HG03342 (cell line): Measurements from ENCODE around the gene CUL9.

ENCODE experiments used
- ATAC-seq: cut with Tn5 transposase; IDR thresholded peaks from one replicate; pipeline ENCODE4 v1.9.1; 2021; ENCODE audit warnings: mild to moderate bottlenecking, moderate library complexity; ENCODE audit not compliant: unreplicated experiment

Gene CUL9

DNA sequence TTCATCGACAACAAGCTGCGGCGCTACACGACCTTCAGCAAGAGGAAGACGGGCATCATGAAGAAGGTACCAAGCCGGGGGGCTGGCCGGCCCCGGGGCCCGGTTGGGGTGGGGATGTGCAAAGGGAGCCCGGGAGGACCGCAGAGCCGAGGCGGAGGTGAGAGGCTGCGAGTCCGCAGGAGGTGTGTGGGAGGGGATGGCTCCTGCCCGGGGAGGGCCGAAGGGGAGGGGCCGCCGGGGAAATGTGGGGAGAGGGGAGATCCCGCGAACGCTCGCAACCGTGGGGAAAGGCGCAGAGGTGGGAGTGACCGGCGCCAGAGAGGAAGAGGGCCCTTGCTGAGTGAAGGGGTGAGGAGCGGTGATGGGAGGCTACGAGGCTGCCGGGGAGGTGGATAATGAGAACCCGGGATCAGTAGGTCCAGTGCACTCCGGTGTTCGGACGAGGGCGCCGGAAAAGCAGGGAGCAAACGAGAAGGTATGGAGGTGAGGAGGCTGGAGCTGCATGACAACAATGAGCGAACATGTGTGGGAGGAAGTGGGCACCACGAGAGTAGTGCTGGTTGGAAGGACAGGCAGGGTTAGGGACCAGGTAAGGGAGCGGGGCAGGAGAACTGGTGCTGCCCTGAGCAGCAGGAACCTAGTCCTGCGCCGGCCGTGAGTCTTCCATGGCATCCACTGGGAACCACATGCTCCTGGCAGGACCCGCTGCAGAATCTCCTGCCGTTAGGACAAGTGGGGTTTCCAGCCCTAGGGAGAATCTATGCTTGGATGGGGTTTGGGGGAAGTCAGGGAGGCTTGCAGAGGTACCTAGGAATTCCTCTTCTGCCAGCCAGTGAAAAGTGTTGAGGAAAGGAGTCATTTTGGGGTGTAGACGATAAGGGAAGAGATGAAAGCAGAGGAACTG lies 9.6 kb upstream of the CUL9 start:
- no peak for ATAC-seq

DNA sequence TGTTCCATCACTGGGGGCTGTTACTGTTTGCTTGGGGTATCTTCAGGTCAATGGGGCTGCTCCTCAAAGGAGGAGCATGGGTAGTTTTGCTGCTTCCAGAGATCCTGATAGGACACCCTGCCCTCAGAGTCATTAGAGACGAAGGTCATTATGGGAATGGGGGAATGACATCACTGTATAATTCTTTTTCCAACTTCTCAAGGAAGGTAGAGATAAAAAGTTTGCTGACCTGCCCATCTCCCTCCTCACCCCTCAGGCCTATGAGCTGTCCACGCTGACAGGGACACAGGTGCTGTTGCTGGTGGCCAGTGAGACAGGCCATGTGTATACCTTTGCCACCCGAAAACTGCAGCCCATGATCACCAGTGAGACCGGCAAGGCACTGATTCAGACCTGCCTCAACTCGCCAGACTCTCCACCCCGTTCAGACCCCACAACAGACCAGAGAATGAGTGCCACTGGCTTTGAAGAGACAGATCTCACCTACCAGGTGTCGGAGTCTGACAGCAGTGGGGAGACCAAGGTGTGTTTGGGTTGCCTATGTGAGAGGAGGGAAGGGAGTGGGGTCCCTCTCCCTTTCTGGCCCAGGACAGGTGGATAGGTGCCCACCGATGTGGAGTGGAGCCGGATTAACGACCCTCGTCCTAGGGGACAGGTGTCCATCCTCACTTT lies 8.3 kb upstream of the CUL9 start:
- ATAC-seq, result no peak

DNA sequence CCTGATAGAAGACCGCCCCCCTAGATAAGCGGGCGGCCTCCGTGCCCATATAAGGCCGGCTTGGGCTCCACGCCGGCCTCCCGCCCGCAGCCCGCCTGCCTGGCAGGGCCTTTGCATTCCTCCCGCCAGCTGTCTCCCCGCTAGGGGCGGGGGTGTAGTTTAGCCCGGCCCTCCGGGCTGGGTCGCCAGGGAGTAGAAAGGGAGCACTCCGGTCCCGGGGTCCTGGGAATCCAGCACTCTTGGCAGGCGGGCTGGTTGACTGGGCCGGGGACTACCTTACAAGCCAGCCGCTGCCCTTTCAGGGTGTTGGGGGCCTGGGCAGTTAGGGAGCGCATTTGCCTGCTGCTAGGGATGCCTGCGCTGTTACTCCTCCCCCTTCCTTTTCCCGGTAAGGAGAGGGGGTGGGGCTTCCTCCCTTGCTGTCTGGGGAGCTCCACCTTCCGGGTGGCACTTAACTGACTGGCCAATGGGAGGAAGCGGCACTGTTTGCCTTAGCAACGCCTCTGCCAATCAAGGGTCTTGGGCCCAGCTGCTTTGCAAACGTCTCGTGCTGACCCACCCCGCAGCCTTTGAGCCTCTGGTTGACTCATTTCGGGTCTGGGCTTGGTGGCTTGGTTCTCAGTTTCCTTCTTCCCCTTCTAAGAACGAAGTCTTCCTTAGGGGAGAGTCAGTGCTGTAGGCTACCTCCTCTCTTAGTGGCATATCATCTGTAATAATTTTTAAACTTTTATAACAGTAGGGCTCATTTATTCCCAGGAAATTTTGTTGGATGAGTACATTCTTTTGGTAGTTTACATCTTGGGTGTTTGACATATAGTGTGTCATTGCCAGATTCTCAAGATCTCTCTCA lies 7.5 kb upstream of the CUL9 start:
- peak; percentile 67 for ATAC-seq

DNA sequence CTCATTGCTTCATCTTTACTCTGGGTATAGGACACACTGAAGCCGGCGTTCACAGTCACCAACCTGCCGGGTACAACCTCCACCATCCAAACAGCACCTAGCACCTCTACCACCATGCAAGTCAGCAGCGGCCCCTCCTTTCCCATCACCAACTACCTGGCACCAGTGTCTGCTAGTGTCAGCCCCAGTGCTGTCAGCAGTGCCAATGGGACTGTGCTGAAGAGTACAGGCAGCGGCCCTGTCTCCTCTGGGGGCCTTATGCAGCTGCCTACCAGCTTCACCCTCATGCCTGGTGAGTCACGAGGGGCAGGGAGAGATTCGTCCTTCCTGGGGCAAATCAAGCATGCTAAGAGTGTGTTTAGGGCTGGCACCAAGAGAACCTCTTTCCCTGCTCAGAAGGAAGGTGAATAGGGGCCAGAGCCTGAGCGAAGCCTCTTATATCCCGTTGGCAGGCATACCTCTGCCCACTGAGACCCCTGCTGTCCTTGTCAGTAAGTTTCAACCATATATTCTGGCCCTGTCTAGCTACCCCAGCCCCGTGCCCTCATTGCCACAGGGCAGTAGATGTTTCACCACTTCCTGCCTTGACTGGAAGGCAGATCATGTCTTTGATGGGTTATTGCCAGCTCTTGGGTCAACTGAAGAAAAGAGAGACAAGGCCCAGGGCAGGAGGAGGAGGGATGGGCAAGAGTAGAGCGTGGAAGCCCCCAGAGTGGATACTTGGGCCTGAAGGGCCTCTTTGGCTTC lies 6.1 kb upstream of the CUL9 start:
- ATAC-seq, result no peak

DNA sequence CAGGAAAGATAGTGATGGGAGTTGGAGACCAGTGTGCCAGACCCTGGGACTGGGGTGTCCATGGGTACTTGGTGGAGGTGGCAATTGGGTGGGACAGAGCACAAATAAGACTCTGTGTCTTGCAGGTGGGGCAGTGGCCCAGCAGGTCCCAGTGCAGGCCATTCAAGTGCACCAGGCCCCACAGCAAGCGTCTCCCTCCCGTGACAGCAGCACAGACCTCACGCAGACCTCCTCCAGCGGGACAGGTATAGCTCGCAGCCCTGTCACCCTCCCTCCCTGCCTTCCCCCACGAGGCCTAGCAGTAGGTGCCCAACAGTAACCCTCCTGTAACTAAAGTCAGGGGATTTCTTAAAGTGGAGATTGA lies 5.6 kb upstream of the CUL9 start:
- no peak for ATAC-seq

DNA sequence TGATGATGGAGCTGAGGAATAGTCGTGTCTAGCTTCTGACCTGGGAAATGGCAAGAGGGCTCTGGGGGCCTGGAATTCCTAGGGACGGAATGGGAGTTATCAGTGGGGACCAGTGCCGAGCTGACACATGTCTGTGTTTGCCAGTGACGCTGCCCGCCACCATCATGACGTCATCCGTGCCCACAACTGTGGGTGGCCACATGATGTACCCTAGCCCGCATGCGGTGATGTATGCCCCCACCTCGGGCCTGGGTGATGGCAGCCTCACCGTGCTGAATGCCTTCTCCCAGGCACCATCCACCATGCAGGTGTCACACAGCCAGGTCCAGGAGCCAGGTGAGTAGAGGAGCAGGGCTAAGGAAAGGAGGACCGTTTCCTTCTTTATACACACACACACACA lies 3.8 kb upstream of the CUL9 start:
- no peak for ATAC-seq

DNA sequence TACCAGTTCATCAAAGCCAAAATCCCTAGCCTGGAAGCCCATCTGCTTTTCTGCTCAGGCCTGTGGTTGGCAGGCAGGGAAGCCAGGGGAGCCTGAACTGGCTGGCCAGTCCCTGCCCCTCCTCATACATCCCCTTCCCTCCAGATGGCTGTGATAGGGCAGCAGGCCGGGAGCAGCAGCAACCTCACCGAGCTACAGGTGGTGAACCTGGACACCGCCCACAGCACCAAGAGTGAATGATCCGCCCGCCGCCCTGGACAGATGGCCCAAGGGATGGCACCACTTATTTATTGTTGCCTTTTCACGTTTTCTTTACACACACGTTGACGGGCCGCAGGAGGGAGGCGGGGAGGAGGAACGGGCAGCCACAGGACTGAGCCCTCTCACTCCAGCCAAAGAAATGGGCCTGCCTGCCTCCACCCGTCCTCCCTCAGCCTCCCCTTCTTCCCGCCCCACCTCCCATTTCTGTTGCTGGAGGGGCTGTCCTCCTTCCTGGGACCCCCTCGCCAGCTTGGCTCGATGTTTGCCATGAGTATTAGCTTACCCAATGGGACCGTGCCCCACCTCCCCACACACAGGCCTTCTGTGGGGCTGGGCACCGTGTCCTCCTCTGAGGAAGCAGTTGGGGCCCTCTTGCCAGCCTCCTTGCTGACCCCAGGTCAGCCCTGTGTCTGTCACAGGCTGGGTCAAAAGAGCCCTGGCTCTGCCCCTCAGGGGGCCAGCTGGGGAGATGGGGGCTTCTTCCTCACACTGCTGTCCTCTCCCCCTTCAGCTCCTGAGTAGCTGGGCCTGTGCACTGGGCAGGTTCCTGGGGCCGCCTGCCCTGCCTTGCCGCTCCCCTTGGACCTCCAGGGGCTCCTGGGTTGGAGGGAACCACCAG lies 2.8 kb upstream of the CUL9 start:
- ATAC-seq, result no peak

DNA sequence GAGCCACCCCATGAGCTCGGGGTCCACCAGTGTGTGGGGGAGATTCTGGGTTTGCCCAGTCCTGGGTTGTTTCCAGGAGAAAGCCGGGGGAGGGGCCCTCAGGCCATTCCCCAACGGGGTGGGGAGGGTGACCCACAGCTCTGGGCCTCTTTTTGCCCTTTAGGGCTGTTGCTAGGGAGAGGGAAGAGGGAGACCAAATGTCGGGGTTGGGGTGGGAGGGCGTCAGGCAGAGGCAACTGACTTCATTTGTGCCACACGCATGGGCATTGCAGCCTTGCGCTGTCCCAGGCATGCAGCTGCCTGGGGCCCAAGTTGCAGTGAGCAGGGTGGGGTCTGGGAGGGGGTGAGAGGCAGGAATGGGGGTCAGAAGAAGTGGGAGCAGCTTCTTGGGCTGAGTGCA lies 1.9 kb upstream of the CUL9 start:
- no peak for ATAC-seq

DNA sequence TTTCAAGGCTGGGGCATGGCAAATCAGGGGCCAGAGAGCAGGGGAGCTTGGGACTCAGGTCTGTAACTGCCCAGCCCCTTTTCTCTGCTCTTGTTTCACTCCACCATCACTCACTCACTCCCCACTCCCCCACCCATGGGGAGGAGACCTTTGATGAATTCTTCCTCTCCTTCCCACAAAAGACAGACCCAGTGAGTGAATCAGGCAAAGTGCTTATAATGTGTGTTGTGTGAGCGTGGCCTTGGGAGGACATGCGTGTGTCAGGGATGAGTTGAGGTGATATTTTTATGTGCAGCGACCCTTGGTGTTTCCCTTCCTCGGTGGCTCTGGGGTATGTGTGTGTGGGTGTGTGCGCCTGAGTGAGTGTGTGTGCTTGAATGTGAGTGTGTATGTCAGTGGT lies 1.0 kb upstream of the CUL9 start:
- ATAC-seq, result no peak

DNA sequence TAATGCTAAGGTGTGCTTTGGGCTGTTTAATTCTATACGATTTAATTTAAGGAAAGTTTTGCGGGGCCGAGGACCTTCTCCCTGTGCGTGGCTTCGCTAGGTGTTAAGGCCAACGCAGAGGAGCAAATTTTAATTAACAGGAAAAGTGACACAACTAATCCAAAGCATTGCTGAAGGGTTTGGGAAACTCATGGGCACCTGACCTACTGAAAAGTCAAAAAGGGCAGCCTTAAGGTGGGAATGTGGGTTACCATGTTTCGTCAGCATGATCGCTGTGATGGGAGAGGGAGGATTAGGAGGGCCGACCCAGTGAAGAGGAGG lies 415 bp upstream of the CUL9 start:
- ATAC-seq, result no peak

DNA sequence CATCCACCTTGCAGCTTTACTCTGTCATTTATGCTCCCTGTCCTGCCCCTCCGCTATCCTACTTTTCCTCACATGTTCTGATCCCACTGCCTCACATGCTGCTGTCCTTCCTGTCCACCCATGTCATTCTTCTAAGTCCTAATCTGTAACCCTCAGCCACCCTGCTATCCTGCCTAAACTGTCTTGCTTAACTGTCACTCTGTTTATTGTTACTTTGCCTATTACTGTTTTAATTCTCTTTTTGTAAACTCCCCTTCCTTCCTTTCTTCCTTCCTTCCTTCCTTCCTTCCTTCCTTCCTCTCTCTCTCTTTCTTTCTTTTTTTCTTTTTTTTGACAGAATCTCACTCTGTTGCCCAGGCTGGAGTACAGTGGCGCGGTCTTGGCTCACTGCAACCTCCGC lies 1.4 kb downstream of the CUL9 start:
- no peak for ATAC-seq

DNA sequence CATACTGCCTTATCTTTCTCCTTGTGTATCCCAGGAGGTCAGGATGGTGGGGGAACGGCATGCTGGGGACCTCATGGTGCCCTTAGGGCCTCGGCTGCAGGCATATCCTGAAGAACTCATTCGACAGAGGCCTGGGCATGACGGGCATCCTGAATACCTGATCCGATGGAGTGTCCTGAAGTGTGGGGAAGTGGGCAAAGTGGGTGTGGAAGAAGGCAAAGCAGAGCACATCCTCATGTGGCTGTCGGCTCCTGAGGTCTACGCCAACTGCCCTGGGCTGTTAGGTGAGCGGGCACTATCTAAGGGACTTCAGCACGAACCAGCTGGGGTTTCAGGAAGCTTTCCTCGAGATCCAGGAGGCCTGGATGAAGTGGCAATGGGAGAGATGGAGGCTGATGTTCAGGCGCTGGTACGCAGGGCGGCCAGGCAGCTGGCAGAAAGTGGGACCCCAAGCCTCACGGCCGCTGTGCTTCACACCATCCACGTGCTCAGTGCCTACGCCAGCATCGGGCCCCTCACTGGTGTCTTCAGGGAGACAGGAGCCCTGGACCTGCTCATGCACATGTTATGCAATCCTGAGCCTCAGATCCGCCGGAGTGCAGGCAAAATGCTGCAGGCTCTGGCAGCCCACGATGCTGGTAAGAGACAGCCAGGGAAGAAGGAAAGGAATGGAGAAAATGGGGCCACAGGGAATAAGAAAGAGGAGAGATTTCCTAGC lies 2.4 kb downstream of the CUL9 start:
- ATAC-seq, result no peak

DNA sequence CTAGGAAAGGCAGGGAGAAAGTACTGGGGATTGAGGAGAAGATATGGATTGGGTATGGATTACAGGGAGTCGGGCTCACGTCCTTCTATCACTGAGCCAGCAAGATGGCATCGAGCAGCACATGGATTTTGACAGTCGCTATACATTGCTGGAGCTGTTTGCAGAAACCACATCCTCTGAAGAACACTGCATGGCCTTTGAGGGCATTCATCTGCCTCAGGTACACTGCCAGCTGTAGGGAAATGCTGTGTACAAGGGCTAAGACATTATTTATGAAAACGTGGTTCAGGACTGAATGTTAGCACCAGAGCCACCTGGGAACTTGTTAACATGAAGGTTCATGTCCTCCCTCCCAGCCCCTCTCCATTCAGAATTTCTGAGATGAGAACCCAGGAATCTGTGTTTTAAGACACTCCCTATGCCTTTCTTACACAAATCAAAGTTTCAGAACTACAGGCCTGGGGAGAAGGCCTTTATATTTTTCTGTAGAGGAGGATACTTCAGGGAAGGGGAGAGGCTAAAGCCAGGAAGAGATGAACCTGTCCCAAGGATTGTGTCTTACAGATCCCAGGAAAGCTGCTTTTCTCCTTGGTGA lies 3.5 kb downstream of the CUL9 start:
- no peak for ATAC-seq

DNA sequence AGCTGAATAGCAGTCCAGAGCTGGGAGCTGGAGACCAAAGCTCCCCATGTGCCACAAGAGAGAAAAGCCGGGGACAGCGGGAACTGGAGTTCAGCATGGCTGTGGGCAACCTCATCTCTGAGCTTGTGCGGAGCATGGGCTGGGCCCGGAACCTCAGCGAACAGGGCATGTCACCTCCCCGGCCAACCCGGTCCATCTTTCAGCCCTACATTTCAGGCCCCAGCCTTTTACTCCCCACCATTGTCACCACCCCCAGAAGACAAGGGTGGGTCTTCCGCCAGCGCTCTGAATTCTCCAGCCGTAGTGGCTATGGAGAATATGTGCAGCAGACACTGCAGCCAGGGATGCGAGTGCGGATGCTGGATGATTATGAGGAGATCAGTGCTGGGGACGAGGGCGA lies 4.0 kb downstream of the CUL9 start:
- no peak for ATAC-seq

DNA sequence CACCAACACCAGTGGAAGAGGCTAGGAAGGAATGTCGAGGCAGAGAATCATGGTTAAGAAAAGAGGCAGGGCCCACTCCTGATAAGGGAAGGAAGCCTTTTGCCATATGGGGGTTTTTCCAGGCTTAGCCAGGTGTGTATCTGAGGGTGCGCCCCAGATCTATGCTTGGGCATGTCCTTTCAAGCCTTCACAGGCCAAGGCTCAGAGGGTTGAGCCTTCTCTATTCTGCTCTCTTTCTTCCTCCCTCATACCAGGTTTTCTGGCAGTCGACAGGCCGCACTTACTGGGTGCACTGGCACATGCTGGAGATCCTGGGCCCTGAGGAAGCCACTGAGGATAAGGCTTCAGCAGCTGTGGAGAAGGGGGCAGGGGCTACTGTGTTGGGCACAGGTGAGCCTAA lies 4.7 kb downstream of the CUL9 start:
- ATAC-seq, result no peak

DNA sequence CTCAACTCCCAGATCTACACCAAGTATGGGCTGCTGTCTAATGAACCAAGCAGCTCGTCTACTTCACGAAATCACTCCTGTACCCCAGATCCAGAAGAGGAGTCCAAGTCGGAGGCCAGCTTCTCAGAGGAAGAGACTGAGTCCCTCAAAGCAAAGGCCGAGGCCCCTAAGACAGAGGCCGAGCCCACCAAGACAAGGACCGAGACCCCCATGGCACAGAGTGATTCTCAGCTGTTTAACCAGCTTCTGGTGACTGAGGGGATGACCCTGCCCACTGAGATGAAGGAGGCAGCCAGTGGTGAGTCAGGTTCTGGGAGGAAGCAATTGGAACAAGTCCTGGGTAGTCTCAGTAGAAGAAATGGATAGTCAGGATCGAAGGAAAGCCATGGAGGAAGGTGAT lies 5.8 kb downstream of the CUL9 start:
- no peak for ATAC-seq

DNA sequence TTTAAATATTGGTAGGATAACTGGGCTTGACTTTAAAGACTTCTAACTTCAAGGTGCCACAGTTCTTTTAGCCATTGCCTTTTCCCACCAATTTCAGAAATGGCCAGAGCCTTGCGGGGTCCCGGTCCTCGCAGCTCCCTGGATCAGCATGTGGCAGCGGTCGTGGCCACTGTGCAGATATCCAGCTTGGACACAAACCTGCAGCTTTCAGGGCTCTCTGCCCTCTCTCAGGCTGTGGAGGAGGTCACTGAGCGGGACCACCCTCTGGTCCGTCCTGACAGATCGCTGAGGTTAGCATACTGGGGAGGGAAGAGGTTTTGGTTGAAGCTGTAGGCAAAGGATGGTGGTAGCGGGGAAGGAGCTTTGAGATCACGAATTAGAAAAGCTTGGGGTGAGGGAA lies 6.4 kb downstream of the CUL9 start:
- ATAC-seq, result no peak

DNA sequence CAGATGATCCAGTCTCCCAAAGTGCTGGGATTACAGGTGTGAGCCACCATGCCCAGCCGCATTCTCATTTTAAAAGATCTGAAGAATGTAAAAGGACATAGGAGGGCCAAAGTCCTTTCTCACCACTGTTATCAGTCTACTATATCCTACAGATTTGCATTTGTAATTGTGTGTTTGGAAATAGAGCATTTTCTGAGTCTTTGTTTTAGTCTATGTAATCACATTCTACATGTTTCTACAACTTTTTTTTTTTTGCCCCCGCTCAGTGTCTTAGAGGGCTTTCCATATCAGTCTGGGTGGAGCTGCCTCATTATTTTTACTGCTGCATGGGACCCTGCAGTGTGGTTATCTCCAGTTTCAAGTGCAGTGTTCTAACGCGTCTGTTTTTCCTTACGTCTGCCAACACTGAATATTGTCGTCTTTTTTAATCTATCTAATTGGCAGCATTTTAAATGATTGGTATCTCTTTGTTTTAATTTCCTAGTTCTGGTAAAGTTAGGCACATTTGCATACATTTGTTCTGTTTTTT lies 7.8 kb downstream of the CUL9 start:
- ATAC-seq, result no peak

DNA sequence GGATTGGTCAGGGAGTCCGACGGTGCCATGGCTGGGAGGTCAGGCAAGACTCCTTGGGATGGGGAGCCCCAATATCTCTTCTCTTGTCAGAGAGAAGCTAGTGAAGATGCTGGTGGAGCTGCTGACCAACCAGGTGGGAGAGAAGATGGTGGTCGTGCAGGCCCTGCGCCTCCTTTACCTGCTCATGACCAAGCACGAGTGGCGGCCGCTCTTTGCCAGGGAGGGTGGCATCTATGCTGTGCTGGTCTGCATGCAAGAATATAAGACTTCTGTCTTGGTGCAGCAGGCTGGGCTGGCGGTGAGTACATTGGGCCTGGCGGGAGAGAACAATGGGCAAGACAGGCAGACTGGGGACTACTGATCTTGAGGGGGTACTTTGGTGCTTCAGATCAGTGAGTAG lies 10.9 kb downstream of the CUL9 start:
- ATAC-seq, result no peak
